Measurements from ENCODE around the gene TXNDC15. TPM values are rescaled to one million over a fixed set of nuclear protein-coding genes. Genes with fewer than 3 reads are reported as not detected.
"Not testable (repeated sequence)": the region's sequence is repeated elsewhere in the genome, so short reads cannot be mapped to it uniquely, and the experiment has no call there.

Gene TXNDC15
- total RNA-seq, 1 experiment from 2014 or later: 21.5 TPM

DNA sequence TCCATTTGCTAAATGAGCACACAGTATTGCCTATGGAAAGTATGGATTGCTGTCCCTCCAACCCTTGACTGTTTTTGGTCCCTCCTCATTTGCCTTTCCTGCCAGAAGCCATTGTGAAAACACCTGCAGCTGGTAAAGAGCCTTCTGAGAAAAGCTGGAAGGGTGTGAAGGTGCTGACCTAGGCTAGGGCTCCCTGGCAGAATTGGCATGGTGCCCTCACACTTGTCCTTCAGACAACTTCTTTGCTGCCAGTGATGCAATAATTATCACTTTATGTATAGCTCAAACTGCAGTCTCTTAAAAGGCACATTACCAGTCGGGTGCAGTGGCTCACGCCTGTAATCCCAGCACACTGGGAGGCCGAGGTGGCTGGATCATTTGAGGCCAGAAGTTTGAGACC, 4.2 kb downstream of the TXNDC15 start:
- DNase-seq (ENCODE audit: low spot score): no peak

DNA sequence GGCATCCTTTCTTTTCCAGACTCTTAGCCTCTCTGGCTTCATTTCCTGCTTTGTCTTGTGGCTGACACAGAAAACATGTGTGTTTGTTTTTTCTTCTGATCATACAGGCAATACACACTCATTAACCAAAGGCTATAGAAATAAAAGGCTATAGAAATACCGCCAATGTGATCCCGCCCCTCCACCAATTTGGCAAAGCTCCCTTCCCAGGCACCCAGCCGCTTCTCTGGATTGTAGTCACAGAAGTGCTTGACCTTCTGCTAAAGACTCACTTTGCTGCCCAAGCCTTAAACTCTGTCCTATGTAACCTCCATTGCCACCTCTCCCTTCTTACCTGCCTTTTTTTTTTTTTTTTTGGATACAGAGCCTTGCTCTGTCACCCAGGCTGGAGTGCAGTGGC, 5.3 kb downstream of the TXNDC15 start:
- DNase-seq (ENCODE audit: low spot score): no peak

DNA sequence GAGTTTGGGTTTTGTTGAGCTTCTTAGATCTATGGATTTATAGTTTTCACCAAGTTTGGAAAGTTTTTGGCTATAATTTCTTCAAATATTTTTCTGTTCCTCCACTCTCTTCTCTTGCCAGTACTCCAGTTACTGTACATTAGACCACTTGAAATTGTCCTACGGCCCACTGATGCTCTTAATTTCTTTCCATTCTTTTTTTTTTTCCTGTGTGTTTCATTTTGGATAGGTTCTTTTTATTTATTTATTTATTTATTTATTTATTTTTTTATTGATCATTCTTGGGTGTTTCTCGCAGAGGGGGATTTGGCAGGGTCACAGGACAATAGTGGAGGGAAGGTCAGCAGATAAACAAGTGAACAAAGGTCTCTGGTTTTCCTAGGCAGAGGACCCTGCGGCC, 6.8 kb downstream of the TXNDC15 start:
- DNase-seq (ENCODE audit: low spot score): not testable (repeated sequence)

DNA sequence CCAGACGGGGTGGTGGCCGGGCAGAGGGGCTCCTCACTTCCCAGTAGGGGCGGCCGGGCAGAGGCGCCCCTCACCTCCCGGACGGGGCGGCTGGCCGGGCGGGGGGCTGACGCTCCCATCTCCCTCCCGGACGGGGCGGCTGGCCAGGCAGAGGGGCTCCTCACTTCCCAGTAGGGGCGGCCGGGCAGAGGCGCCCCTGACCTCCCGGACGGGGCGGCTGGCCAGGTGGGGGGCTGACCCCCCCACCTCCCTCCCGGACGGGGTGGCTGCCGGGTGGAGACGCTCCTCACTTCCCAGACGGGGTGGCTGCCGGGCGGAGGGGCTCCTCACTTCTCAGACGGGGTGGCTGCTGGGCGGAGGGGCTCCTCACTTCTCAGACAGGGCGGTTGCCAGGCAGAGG, 7.5 kb downstream of the TXNDC15 start:
- not testable (repeated sequence) for DNase-seq (ENCODE audit: low spot score)

DNA sequence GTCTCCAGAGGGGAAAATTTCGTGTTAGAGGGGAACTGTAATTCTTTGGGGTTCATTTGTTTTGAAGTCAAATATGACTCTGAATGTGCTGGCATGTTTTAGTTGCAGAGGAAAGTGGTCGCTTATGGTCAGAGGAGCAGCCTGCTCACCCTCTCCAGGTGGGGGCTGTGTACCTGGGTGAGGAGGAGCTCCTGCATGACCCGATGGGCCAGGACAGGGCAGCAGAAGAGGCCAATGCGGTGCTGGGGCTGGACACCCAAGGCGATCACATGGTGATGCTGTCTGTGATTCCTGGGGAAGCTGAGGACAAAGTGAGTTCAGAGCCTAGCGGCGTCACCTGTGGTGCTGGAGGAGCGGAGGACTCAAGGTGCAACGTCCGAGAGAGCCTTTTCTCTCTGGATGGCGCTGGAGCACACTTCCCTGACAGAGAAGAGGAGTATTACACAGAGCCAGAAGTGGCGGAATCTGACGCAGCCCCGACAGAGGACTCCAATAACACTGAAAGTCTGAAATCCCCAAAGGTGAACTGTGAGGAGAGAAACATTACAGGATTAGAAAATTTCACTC, 13.5 kb downstream of the TXNDC15 start:
- DNase-seq (ENCODE audit: low spot score): no peak

DNA sequence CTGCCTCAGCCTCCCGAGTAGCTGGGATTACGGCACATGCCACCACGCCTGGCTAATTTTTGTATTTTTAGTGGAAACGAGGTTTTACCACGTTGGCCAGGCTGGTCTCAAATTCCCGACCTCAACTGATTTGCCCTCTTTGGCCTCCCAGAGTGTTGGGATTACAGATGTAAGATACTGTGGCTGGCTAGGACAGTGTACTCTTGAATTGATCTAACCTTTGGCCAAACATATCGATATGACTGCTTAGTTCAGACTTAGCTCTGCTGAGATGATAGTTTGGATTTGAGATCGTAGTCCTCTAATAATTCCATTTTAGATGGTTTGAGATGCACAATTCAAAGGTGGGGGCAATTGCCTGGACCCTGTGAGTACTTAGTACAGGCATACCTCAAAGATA, 15.2 kb downstream of the TXNDC15 start:
- no peak for DNase-seq (ENCODE audit: low spot score)

DNA sequence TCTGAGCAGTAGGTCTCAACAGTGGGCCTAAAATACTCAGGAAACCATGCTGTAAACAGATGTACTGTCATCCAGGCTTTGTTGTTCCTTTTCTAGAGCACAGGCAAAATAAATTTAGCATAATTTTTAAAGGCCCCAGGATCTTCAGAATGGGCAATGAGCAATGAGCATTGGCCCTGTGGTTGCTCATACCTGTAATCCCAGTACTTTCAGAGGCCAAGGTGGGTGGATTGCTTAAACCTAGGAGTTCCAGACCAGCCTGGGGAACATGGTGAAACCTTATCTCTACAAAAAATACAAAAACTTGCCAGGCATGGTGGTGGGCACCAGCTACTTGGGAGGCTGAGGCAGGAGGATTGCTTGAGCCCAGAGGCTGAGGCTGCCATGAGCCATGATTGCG, 17.3 kb downstream of the TXNDC15 start:
- DNase-seq (ENCODE audit: low spot score): no peak

DNA sequence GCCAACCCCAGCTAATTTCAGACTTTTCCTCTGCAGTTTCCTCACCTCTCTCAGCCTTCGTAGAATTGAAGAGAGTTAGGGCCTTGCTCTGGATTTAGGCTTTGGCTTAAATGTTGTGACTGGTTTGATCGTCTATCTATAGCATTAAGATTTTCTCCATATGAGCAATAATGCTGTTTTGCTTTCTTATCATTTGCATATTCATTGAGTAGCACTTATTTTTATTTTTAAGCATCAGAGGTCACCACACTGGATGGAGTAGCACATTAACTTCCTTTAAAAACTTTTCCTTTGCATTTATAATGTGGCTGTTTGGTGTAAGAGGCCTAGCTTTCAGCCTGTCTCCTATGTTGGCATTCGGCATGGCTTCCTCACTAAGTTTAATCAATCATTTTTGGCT, 18.1 kb downstream of the TXNDC15 start:
- no peak for DNase-seq (ENCODE audit: low spot score)

DNA sequence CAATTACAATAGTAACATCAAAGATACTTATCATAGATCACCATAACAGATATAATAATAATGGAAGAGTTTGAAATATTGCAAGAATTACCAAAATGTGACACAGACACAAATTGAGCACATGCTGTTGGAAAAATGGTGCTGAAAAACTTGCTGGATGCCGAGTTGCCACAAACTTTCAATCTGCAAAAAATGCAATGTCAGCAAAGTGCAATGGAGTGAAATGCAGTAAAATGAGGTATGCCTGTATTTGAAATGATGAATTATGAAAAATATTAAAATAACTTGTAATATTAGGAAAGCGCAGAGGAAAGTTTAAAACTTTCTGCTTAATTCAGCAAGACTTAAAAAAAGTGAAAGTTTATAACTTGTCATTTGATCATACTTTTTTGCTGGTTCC, 18.8 kb downstream of the TXNDC15 start:
- no peak for DNase-seq (ENCODE audit: low spot score)

DNA sequence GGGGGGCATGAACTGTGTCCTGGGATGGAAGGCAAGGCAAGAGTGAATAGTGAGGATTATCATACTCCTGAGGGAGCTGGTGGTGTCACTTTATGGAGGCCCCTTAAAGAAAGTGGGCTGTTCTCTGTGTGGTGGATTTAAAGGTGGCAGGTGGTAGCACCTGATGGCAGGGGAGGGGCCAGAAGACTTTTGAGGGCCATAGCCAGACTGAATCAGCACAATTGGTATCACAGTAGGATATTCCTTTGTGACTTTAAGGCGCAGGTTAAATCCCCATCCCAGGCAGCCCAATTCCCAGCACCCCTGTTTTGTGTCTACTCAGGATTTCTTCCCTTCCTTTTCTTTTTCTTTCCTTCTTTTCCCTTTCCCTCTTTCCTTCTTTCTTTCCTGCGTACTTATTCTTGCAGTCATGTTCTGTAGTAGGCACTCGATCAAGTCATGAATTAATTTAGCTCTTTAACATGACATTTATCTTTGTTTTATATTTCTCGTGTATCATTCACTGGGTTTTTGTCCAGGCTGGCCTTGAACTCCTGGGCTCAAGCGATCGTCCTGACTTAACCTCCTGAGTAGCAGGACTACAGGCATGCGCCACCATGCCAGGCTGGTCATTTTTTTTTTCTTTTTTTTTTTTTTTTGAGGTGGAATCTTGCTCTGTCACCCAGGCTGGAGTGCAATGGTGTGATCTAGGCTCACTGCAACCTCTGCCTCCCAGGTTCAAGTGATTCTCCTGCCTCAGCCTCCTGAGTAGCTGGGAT, 19.8 kb downstream of the TXNDC15 start:
- DNase-seq (ENCODE audit: low spot score): no peak

DNA sequence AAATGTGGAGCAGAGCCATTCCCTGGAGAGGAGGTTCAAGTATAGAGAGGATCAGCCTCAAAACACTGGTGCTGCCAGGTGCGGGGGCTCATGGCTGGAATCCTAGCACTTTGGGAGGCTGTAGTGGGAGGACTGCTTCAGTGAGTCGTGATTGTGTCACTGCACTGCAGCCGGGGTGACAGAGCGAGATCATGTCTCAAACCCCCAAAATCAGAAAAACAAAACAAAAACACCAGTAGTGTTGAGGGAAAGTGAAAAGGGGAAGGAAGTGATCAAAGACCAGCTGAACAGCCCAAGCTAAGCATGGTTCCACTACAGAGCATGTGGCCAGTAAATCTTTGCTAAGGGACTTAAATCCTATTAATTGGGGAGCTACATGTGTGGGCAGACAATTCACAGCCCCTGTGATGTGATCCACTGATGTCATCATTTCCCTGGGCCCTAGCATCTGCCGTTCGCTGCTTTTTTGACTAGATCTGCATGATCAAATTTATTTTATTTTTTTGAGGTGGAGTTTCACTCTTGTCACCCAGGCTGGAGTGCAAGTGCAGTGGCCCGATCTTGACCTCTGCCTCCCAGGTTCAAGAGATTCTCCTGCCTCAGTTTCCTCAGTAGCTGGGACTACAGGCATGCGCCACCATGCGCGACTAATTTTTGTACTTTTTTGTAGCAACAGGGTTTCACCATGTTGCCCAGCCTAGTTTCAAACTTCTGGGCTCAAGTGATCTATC, 28.1 kb downstream of the TXNDC15 start:
- DNase-seq (ENCODE audit: low spot score): no peak

DNA sequence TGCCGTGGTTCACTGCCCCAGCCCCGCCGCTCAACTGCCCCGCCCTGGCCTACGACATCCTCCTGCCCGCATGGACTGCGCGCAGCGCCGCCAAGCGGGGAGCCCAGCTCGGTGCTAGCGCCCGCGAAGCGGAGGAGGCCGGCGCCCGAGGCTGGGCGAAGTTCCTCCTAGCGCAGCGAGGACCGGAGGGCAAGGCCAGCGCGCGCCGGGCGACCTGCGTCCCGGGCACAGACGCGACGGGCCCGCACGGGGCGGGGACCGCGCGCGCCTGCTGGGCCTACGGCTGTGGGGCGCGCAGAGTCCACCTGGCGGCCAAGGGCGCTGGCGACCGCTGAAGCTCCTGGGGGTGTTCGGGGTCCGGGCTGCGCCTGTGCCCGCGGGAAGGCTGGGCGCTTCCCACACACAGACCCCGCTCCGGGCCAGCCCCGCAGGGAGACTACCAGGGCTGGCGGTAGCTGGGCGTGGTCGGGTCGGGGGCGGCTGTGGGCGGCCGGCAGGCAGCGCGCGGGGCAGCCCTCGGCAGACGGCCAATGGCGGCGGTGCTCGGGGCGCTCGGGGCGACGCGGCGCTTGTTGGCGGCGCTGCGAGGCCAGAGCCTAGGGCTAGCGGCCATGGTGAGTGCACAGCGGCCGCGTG, 30.6 kb downstream of the TXNDC15 start, which contains the start of gene PCBD2:
PCBD2 (plus strand) TSS at position 522 of the 636 bp plus-strand sequence; CDS start at position 531, 9 bp downstream.
- peak; percentile 95 for DNase-seq (ENCODE audit: low spot score)

DNA sequence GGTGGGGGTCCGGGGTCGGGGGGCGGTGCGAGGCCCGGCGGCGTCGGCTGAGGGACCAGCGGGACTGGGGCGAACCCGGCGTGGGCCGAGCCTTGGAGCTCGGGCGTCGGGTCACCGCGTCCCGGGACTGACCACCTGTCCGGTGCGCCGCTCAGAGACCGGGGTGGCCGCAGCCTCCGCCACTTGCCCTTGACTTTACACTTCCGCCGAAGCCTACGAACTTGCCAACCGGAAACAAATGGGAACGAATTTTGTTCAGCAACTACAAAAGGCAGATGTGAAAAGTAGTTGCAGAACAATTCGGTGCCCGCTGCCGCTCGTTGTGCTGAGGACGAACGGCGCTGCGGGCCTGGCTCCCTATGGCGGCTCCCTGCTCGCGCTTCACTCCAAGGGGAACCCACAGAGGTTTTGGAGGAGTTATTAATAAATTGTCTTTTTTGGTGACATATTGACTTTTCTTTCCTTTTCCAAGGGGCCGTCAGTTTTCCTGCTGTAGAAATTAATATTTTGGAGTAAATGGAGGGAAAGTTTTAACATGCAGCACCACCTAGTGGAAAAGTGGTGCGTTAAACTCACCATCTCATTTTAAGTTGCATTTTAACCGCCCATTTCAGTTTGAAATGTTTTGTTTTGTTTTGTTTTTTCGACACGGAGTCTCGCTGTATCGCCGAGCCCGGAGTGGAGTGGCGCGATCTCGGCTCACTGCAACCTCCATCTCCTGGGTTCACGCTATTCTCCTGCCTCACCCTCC, 31.2 kb downstream of the TXNDC15 start:
- DNase-seq (ENCODE audit: low spot score): peak; percentile 84

DNA sequence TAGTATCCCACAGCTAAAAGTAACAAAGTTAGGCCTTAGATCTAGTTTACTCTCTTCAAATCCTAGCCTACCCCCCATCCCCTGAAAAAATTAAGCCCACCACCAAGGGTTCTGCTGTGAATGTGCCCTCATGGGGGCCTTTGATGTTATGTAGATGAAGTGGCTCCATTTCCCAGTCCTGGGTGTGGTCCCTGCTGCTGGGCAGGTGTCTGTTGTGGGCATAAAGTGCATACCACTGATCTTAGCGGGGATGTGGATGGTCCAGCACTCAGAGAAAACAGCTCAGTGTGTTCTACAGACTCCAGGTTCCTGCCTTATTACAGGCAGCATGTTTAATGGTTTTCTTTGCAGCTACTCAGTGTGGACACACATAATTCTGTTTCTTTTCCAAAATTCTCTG, 32.6 kb downstream of the TXNDC15 start:
- DNase-seq (ENCODE audit: low spot score): no peak

DNA sequence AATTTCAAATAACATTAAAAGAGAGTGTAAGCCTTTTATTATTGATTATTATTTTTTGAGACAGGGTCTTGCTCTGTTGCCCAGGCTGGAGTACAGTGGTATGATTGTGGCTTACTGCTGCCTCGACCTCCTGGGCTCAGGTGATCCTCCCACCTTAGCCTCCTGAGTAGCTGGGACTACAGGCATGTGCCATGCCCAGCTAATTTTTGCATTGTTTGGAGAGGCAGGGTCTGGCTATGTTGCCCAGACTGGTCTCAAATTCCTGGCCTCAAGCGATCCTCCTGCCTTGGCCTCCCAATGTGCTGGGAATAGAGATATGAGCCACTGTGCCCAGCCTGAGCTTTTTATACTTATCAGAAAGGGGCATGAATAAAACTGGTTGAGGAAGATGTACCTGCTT, 36.6 kb downstream of the TXNDC15 start:
- DNase-seq (ENCODE audit: low spot score): not testable (repeated sequence)

DNA sequence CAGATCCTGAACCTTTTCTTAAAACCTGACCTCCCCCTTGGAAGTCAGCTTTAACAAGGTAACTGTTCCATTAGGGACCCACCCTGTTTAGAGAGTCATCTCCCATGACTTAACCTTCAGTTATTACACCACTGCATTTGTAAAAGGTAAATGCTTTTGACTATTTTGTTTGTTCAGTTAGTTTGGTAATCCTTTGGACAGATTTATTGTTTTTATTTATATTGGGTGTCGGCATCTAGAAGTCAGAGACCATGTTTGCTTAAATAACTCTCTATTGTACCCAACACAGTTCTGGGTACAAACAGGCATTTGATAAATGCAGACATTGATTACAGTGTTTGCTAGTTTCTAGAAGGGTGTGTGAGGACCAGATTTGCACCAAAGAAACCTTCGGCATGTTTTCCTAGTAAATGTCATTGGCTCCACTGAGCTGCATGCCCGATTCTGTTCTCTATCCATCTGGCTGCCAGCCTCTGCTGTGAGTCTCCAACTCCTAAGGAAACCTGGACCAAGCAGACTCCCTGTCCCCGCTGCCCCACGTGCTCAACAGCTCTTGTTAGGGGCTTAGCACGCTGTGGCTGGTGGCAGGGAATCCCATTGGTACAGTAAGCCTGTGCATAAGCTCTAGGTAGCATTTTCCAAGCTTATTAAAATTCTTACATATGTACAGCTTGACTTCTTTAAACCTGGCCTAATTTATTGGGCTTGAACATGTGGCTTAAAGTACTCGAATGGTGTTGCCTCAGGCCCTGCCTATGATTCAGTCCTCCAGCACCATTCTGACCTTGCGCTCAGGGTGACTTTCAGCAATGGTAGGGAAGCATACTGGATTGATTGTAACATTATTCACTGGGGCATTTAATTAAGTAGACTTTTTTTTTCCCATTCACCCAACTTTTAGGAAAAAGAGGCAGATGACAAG, 37.4 kb downstream of the TXNDC15 start:
- DNase-seq (ENCODE audit: low spot score): no peak

DNA sequence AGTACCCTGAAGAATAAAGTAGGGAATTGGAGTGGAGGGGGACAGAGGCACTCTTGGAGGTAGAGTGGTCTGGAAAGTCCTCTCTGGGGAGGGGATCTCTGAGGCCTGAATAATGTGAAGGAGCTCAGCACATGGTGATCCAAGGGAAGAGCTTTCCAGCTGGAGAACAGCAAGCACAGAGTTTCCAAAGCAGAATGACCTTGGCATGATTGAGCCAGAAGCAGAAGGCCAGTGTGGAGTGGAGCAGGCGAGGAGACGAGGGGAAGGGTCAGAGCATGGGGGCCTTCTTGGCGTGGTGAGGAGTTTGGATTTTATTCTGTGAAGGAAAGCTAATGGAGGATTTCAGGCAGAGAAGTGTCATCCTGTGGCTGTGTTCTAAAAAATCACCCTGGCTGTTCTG, 39.1 kb downstream of the TXNDC15 start:
- DNase-seq (ENCODE audit: low spot score): no peak

DNA sequence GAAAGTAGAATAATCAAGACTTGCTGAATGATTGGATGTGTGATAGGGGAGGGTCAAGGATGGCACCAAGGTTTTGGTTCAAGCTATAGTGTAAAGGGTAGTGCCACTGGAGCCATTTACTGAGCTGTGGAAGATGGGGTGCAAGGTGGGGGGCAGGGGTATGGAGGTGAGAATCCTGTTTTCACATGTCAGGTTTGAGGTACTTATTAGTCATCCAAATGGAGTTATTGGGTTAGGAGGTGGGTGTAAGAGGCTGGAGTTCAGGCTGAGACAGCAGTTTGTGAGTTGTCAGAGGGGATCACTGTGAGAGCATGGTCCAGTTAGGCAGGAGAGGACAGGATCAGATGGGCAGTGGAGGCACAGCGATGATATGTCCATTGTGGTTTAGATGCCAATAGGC, 39.6 kb downstream of the TXNDC15 start:
- DNase-seq (ENCODE audit: low spot score): no peak

DNA sequence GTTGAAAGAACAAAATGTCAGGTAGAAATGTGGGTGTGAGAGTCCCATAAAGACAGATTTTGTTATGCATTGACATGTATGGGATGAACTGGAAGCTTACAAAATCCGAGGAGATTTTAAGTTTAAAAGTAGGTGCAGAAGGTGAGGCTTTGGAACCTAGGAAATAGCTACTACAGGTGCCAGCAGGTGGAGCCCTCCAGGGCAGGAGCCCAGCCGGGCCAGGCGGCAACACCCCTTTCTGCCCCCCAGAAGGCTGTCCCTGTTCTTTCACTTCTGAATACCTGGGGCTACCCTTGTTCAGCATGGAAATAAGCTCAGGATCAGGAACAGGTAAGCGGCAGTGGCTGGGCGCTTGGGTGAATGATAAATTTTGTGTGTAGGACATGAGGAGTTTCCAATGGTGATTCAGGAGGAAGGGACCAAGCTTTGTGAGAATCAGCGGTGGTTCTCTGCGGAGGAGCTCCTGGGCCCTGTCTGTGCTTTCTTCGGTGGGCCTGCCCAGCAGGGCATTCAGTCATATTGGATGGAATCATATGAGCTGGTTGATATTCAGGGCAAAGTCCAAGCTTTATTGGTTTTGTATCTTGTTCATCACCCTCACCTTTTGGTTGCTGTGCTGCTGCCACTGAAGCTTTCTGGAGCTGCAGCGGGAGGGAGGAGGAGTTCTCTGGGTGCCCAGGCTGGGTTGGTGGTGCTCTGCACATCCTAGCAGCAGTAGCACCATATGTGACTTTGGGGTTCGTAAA, 43.1 kb downstream of the TXNDC15 start:
- peak; percentile 29 for DNase-seq (ENCODE audit: low spot score)

DNA sequence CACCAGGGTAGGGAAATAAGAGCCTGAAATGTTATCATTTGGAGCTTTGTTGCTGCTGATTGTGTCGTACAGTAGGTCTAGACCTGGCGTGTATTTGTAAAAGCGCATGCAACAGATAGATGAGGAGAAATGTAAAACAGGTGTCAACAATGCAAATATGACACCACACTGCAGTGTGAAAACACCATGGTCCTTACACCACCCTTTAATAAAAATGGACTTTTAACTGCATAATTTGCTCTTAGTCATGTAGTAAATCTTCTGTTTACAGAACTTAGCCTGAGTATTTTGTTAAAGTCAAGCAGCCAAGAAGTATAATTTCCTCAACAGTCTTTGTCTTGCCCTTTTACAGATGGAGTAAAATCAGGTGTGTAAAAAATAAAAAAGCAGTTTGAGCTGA, 44.7 kb downstream of the TXNDC15 start:
- DNase-seq (ENCODE audit: low spot score): no peak
